IMR-90 (cell line): ENCODE measurements around the gene TYRO3. TPM values are rescaled to one million over a fixed set of nuclear protein-coding genes. Genes with fewer than 3 reads are reported as not detected.

Source experiments
- ATAC-seq: fragments of 200-7000 bp; cut with Tn5 transposase; 2 replicates; pipeline ENCODE4 v1.9.1; 2020; ENCODE audit warnings: low read depth, mild to moderate bottlenecking, moderate library complexity
- BruUV-seq: library from RNA; stranded (reverse); fragments of 400-500 nt; replicated peaks from 2 replicates; lab custom pipeline; 2021; lab: Mats Ljungman, UMichigan
- CTCF ChIA-PET: fragments of 300-600 bp; formaldehyde crosslinking; extraction: SDS; loops from one replicate; lab custom pipeline; 2021; ENCODE audit warnings: antibody characterized with exemption; lab: Yijun Ruan, JAX
- POLR2A ChIA-PET: fragments of 300-600 bp; sonication (Branson Sonifier 250); formaldehyde crosslinking; loops from one replicate; lab custom pipeline; 2022; ENCODE audit warnings: antibody characterized with exemption; ENCODE audit not compliant: unreplicated experiment; lab: Charles Lee
- DNase-seq: peaks from one replicate; pipeline ENCODE4 v3.0.0; 2013
- H2AFZ ChIP-seq: replicated peaks from 2 replicates; pipeline ENCODE3; 2013; ENCODE audit warnings: low read length, mild to moderate bottlenecking; ENCODE audit not compliant: poor library complexity
- H2AK5ac ChIP-seq: 2 replicates; pipeline ENCODE4 v1.6.1; 2013; ENCODE audit warnings: low read depth, low read length, inconsistent platforms
- H2AK9ac ChIP-seq: replicated peaks from 2 replicates; pipeline ENCODE3; 2013; ENCODE audit warnings: mild to moderate bottlenecking, low read depth, low read length, moderate library complexity; ENCODE audit not compliant: poor library complexity
- H2BK120ac ChIP-seq: 2 replicates; pipeline ENCODE4 v1.6.1; 2013; ENCODE audit warnings: low read depth, low read length, inconsistent platforms
- H2BK15ac ChIP-seq: 3 replicates; pipeline ENCODE4 v1.6.1; 2013; ENCODE audit warnings: low read depth, low read length, inconsistent platforms
- H2BK20ac ChIP-seq: 2 replicates; pipeline ENCODE4 v1.6.1; 2013; ENCODE audit warnings: low read depth, mild to moderate bottlenecking, inconsistent platforms, low read length, moderate library complexity
- H2BK5ac ChIP-seq: 2 replicates; pipeline ENCODE4 v1.6.1; 2013; ENCODE audit warnings: mild to moderate bottlenecking, low read depth, low read length, inconsistent platforms; ENCODE audit not compliant: poor library complexity, severe bottlenecking
- H3K14ac ChIP-seq: replicated peaks from 2 replicates; pipeline ENCODE4 v1.6.1; 2013; ENCODE audit warnings: low read depth, low read length, inconsistent platforms
- H3K18ac ChIP-seq: 2 replicates; pipeline ENCODE4 v1.6.1; 2013; ENCODE audit warnings: low read depth, low read length, control low read depth
- H3K23ac ChIP-seq: 2 replicates; pipeline ENCODE4 v1.6.1; 2013; ENCODE audit warnings: low read depth, low read length, inconsistent platforms
- H3K27ac ChIP-seq: 2 replicates; pipeline ENCODE4 v1.5.1; 2013; ENCODE audit warnings: mild to moderate bottlenecking, control low read depth, low read length; ENCODE audit not compliant: insufficient read depth
- H3K27me3 ChIP-seq: 2 replicates; pipeline ENCODE4 v1.6.1; 2013; ENCODE audit warnings: low read length; ENCODE audit not compliant: control insufficient read depth, insufficient read depth
- H3K36me3 ChIP-seq: 2 replicates; pipeline ENCODE4 v1.6.1; 2013; ENCODE audit warnings: low read length, mixed read lengths; ENCODE audit not compliant: control insufficient read depth, insufficient read depth
- H3K4ac ChIP-seq: 2 replicates; pipeline ENCODE4 v1.6.1; 2013; ENCODE audit warnings: low read depth, low read length, inconsistent platforms
- H3K4me1 ChIP-seq: 2 replicates; pipeline ENCODE4 v1.6.1; 2013; ENCODE audit warnings: low read length, mixed read lengths; ENCODE audit not compliant: control insufficient read depth, insufficient read depth
- H3K4me2 ChIP-seq: 2 replicates; pipeline ENCODE4 v1.6.1; 2013; ENCODE audit warnings: low read depth, mild to moderate bottlenecking, control low read depth, low read length, moderate library complexity
- H3K4me3 ChIP-seq: 2 replicates; pipeline ENCODE4 v1.5.1; 2013; ENCODE audit warnings: low read depth, mild to moderate bottlenecking, control low read depth, low read length, moderate library complexity; ENCODE audit not compliant: insufficient read depth
- H3K56ac ChIP-seq: 2 replicates; pipeline ENCODE4 v1.6.1; 2013; ENCODE audit warnings: low read length, inconsistent platforms; ENCODE audit not compliant: insufficient read depth; ENCODE audit errors: extremely low read depth
- H3K79me1 ChIP-seq, 2 experiments: 2 replicates each; pipeline ENCODE4 v1.6.1; 2013; ENCODE audit warnings: low read length in 2 of 2, inconsistent platforms in 1 of 2, low read depth in 1 of 2
- H3K9ac ChIP-seq: 2 replicates; pipeline ENCODE4 v1.6.1; 2013; ENCODE audit warnings: low read depth, low read length, control low read depth
- H3K9me1 ChIP-seq: 2 replicates; pipeline ENCODE4 v1.6.1; 2013; ENCODE audit warnings: low read length, inconsistent platforms; ENCODE audit not compliant: insufficient read depth
- H3K9me3 ChIP-seq: 2 replicates; pipeline ENCODE4 v1.6.1; 2013; ENCODE audit warnings: low read length; ENCODE audit not compliant: control insufficient read depth, insufficient read depth
- H4K20me1 ChIP-seq: 2 replicates; pipeline ENCODE4 v1.6.1; 2013; ENCODE audit warnings: low read length, inconsistent platforms; ENCODE audit not compliant: insufficient read depth
- H4K5ac ChIP-seq: 2 replicates; pipeline ENCODE4 v1.6.1; 2013; ENCODE audit warnings: mild to moderate bottlenecking, low read depth, low read length, control low read depth
- H4K8ac ChIP-seq, 2 experiments: 2 replicates each; pipeline ENCODE4 v1.6.1; 2013; ENCODE audit warnings: low read depth in 2 of 2, low read length in 2 of 2, control low read depth in 1 of 2, inconsistent platforms in 1 of 2
- H4K91ac ChIP-seq: 2 replicates; pipeline ENCODE4 v1.6.1; 2013; ENCODE audit warnings: low read depth, low read length, inconsistent platforms; ENCODE audit not compliant: insufficient read depth
- BHLHE40 ChIP-seq: fragments of 150-350 bp; IDR thresholded peaks from 2 replicates; pipeline ENCODE4 v1.6.1; 2016; ENCODE audit warnings: mild to moderate bottlenecking, low read depth, low read length
- CTCF ChIP-seq: conservative IDR thresholded peaks from 2 replicates; pipeline ENCODE4 v1.5.1; 2012; ENCODE audit warnings: mild to moderate bottlenecking, low read depth, low read length, improper control_type of control experiment
- MAFK ChIP-seq: IDR thresholded peaks from 2 replicates; pipeline ENCODE4 v1.6.1; 2012; ENCODE audit warnings: low read depth, low read length, improper control_type of control experiment
- MAZ ChIP-seq: IDR thresholded peaks from 2 replicates; pipeline ENCODE4 v1.6.1; 2012; ENCODE audit warnings: low read depth, mild to moderate bottlenecking, low read length, improper control_type of control experiment, moderate library complexity, borderline replicate concordance
- RAD21 ChIP-seq: IDR thresholded peaks from 2 replicates; pipeline ENCODE4 v1.6.1; 2012; ENCODE audit warnings: low read length, improper control_type of control experiment
- SMC3 ChIP-seq: fragments of 150-350 bp; IDR thresholded peaks from 2 replicates; pipeline ENCODE4 v1.6.1; 2016; ENCODE audit warnings: low read depth, mild to moderate bottlenecking, antibody characterized with exemption, low read length, moderate library complexity
- WGBS, 2 experiments: methylation state at CpG; one replicate each; pipeline versions ENCODE4 v1.1.5 to v1.1.7; 2013; ENCODE audit warnings: missing lambda C conversion rate in 2 of 2; ENCODE audit not compliant: insufficient read length in 1 of 2; ENCODE audit errors: extremely low coverage in 2 of 2; 5-methylcytosine and 5-hydroxymethylcytosine counted together
- dilution Hi-C: fragments of 300-500 bp; cut with HindIII; formaldehyde crosslinking; loops from one replicate; pipeline ENCODE4 v1.14.3; 2018; ENCODE audit warnings: low sequenced_read_pairs; ENCODE audit not compliant: unreplicated experiment
- in situ Hi-C: fragments of 300-500 bp; cut with MboI; formaldehyde crosslinking; loops from 3 replicates; pipeline ENCODE4 v1.14.3; 2019; ENCODE audit warnings: low sequenced_read_pairs, inconsistent platforms, mixed read lengths
- intact Hi-C: fragments of 100-400 bp; cut with micrococcal nuclease; formaldehyde crosslinking; loops from 2 replicates; pipeline ENCODE4 v1.10.0; 2022
- polyA plus RNA-seq, 3 experiments: library from polyadenylated mRNA; depleted of rRNA; stranded (reverse); fragments of >200 nt; gene quantifications; 2 replicates each; pipeline ENCODE4 v1.2.3, GENCODE V29; 2012; ENCODE audit warnings: low replicate concordance in 1 of 3
- total RNA-seq: library from RNA; depleted of rRNA; stranded (reverse); fragments of >200 nt; gene quantifications from 2 replicates; pipeline ENCODE4 v1.2.3, GENCODE V29; 2012

Gene TYRO3
- total and polyA plus RNA-seq, 2 of the 4 experiments (the other 2 are of a cell fraction): 11.5 to 18.4 TPM

GRCh38 chr15:41557673-41558399 is 1.2 kb upstream of the TYRO3 start:
- Histone ChIP-seq H2BK20ac (no peak overlapping the region; the same call in 1 of the 2 replicates), H3K27ac (no peak overlapping the region), H3K18ac (no peak overlapping the region), H3K4me2 (peak overlapping the region; percentile 92), H2AFZ (peak overlapping the region; percentile 93), H3K9me1 (peaks cover 16% of the 10 kb centered on the region; the same call in 1 of the 2 replicates), H3K23ac (peak overlapping the region; percentile 18), H3K4me3 (no peak overlapping the region; the same call in 1 of the 2 replicates), H3K79me1 (peaks cover 8 to 22% of the 10 kb centered on the region in 2 experiments), H4K8ac (peak overlapping the region in 1 of 2 experiments; percentile 59; a peak in 2 of 4 replicates), H3K9me3 (no peaks in the 10 kb centered on the region), H3K9ac (no peak overlapping the region), H3K4me1 (peaks cover 25% of the 10 kb centered on the region), H3K4ac (peak overlapping the region; percentile 33; the same call in 1 of the 2 replicates), H4K91ac (no peak overlapping the region), H4K20me1 (peaks cover 13% of the 10 kb centered on the region; the same call in 1 of the 2 replicates), H3K27me3 (no peaks in the 10 kb centered on the region), H2BK120ac (peak overlapping the region; percentile 14; the same call in 1 of the 2 replicates), H3K36me3 (no peaks in the 10 kb centered on the region; the same call in 1 of the 2 replicates), H4K5ac (no peak overlapping the region), H2BK5ac (no peak overlapping the region), H2AK9ac (peak overlapping the region; percentile 87), H2BK15ac (0 out of 3 replicates have a peak overlapping the region, but pooled peaks have one; percentile 19), H3K56ac (no peak overlapping the region), H2AK5ac (0 out of 2 replicates have a peak overlapping the region, but pooled peaks have one; percentile 6), H3K14ac (no peak overlapping the region)
- DNase-seq: peak; percentile 67
- WGBS, 2 experiments: 0% methylated on average over 1 of the region's 7 CpGs; no CpG with 5 or more reads in 1 of the 2 experiments
- intact Hi-C loops: loop anchor here (1.0 to 10.0 kb wide), 6 partner anchors 44 to 346 kb away; no protein-coding TSS in a partner anchor
- ChIA-PET POLR2A (interaction anchor here (0.7 kb wide), 1 partner anchor 28 kb away, joined by 5 read pairs; no protein-coding TSS in a partner anchor), CTCF (interaction anchor here (0.7 to 1.3 kb wide), 10 partner anchors 9 to 473 kb away, joined by 3 to 8 read pairs (median 4); partner anchors contain the start of gene MAPKBP1)
- ATAC-seq: peak; percentile 50
- dilution Hi-C loops: no loop called here
- BruUV-seq: no TSS peak
- in situ Hi-C loops: no loop called here
- TF ChIP-seq MAZ (peak; percentile 62; the same call in 1 of the 2 replicates), BHLHE40 (peak; percentile 13; the same call in 1 of the 2 replicates), MAFK (no peak), SMC3 (peak; percentile 75), CTCF (peak; percentile 81), RAD21 (peak; percentile 87)
